Measurements from ENCODE around the gene SIDT1. TPM values are rescaled to one million over a fixed set of nuclear protein-coding genes. Genes with fewer than 3 reads are reported as not detected.

Gene SIDT1
- total RNA-seq, 2 donors from 2014 or later: 1.6 to 14.0 TPM

DNA sequence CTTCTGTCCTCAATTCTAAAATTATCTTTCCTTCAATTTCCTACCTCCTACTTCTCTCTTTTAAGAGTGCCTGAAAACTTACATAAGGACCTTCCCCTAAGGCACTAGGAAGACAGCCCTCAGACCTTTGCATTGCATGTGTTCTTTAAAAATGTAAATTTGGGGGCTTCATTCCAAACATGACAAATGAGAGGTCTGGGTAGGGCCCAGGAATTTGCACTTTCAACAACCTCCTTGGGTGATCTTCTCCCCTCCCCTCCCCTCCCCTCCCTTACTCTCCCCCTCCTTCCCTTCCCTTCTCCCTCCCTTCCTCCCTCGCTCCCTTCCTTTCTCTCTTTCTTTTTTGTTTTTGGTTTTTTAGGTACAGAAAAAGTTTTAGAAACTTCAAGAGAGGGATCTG, 145.4 kb downstream of the SIDT1 start:
- Histone ChIP-seq H3K27ac (no peak overlapping the region), H3K36me3 (no peaks in the 10 kb centered on the region), H3K27me3 (replicated peaks; ENCODE audit: insufficient read depth) (no peaks in the 10 kb centered on the region), H3K9me3 (no peaks in the 10 kb centered on the region), H3K4me1 (ENCODE audit: control insufficient read depth in 1 of 2, low read depth in 2 of 2) (no peaks in the 10 kb centered on the region), H3K4me3 (no peak overlapping the region)
- ATAC-seq (ENCODE audit: insufficient number of reproducible peaks, low FRiP score, low read depth) (no peak), DNase-seq (ENCODE audit: low spot score) (no peak)
- TF ChIP-seq, protein P1, sequence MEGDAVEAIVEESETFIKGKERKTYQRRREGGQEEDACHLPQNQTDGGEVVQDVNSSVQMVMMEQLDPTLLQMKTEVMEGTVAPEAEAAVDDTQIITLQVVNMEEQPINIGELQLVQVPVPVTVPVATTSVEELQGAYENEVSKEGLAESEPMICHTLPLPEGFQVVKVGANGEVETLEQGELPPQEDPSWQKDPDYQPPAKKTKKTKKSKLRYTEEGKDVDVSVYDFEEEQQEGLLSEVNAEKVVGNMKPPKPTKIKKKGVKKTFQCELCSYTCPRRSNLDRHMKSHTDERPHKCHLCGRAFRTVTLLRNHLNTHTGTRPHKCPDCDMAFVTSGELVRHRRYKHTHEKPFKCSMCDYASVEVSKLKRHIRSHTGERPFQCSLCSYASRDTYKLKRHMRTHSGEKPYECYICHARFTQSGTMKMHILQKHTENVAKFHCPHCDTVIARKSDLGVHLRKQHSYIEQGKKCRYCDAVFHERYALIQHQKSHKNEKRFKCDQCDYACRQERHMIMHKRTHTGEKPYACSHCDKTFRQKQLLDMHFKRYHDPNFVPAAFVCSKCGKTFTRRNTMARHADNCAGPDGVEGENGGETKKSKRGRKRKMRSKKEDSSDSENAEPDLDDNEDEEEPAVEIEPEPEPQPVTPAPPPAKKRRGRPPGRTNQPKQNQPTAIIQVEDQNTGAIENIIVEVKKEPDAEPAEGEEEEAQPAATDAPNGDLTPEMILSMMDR (IDR thresholded peaks at IDR 0.05): no peak

DNA sequence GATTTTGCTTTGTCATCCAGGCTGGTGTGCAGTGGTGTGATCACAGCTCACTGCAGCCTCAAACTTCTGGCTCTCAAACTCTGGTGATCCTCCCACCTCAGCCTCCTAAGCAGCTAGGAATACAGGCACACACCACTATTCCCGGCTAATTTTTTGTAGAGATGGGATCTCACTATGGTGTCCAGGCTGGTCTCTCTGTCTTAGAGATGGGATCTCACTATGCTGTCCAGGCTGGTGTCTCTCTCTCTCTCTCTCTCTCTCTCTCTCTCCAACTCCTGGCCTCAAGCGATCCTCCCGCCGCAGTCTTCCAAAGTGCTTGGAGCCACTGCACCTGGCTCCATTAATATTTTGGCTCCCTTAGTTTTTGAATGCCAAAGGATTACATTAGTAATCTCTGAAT, 146.4 kb downstream of the SIDT1 start:
- TF ChIP-seq, protein P1 (IDR thresholded peaks at IDR 0.05): no peak
- Histone ChIP-seq H3K9me3 (no peaks in the 10 kb centered on the region), H3K4me3 (no peak overlapping the region), H3K4me1 (ENCODE audit: control insufficient read depth in 1 of 2, low read depth in 2 of 2) (no peaks in the 10 kb centered on the region), H3K27ac (no peak overlapping the region), H3K27me3 (replicated peaks; ENCODE audit: insufficient read depth) (no peaks in the 10 kb centered on the region), H3K36me3 (no peaks in the 10 kb centered on the region)
- DNase-seq (ENCODE audit: low spot score): no peak
- ATAC-seq (ENCODE audit: insufficient number of reproducible peaks, low FRiP score, low read depth): no peak

Other genes with a start within 250 kb of the SIDT1 start
- gene CFAP44, start 91.1 kb upstream of the SIDT1 start, total RNA-seq: 1 to 10 TPM; 7.3 to 9.9 TPM
- gene SPICE1, start 17.4 kb upstream of the SIDT1 start, total RNA-seq: 10 to 100 TPM; 16.8 to 21.0 TPM
- 10 to 100 TPM; 14.8 to 20.3 TPM for gene USF3, start 164.1 kb downstream of the SIDT1 start, total RNA-seq
- gene NAA50, start 213.7 kb downstream of the SIDT1 start, total RNA-seq: 10 to 100 TPM; 58.3 to 78.2 TPM
- 10 to 100 TPM; 27.8 to 32.2 TPM for gene ATP6V1A, start 214.5 kb downstream of the SIDT1 start, total RNA-seq